ENCODE measurements around the gene ZSCAN20. TPM values are rescaled to one million over a fixed set of nuclear protein-coding genes. Genes with fewer than 3 reads are reported as not detected.

Gene ZSCAN20
- total RNA-seq, 1 donor from 2014 or later, result 2.1 TPM

GRCh38 chr1:33527934-33528333, 55.5 kb downstream of the ZSCAN20 start:
- intact Hi-C loops (cut with micrococcal nuclease), result no loop called here

GRCh38 chr1:33529957-33530356, 57.5 kb downstream of the ZSCAN20 start:
- intact Hi-C loops (cut with micrococcal nuclease), result no loop called here

- intact Hi-C loops (cut with micrococcal nuclease), result no loop called here
These were observed 59.8 kb downstream of the ZSCAN20 start for GRCh38 chr1:33532250-33532649.

GRCh38 chr1:33532936-33533335, 60.5 kb downstream of the ZSCAN20 start:
- intact Hi-C loops (cut with micrococcal nuclease), result no loop called here

- intact Hi-C loops (cut with micrococcal nuclease), result no loop called here
These were observed 62.9 kb downstream of the ZSCAN20 start for GRCh38 chr1:33535334-33535733.

GRCh38 chr1:33537885-33538284, 65.4 kb downstream of the ZSCAN20 start:
- intact Hi-C loops (cut with micrococcal nuclease), result no loop called here

GRCh38 chr1:33541966-33542365, 69.5 kb downstream of the ZSCAN20 start:
- intact Hi-C loops (cut with micrococcal nuclease), result no loop called here

Other genes with a start within 250 kb of the ZSCAN20 start
- gene ZNF362, start 216.2 kb upstream of the ZSCAN20 start, total RNA-seq, result 17.5 and 21.6 TPM in 2 replicates
- not detected in 2 replicates for gene A3GALT2, start 151.5 kb upstream of the ZSCAN20 start, total RNA-seq
- gene PHC2, start 41.5 kb upstream of the ZSCAN20 start, total RNA-seq, result 41.4 and 42.6 TPM in 2 replicates